ENCODE data around the gene RNF208. TPM values are rescaled to one million over a fixed set of nuclear protein-coding genes. Genes with fewer than 3 reads are reported as not detected.

The RNF208 gene
- total RNA-seq, 4 donors from 2014 or later, result 2.8 to 7.5 (median 5.2) TPM

DNA sequence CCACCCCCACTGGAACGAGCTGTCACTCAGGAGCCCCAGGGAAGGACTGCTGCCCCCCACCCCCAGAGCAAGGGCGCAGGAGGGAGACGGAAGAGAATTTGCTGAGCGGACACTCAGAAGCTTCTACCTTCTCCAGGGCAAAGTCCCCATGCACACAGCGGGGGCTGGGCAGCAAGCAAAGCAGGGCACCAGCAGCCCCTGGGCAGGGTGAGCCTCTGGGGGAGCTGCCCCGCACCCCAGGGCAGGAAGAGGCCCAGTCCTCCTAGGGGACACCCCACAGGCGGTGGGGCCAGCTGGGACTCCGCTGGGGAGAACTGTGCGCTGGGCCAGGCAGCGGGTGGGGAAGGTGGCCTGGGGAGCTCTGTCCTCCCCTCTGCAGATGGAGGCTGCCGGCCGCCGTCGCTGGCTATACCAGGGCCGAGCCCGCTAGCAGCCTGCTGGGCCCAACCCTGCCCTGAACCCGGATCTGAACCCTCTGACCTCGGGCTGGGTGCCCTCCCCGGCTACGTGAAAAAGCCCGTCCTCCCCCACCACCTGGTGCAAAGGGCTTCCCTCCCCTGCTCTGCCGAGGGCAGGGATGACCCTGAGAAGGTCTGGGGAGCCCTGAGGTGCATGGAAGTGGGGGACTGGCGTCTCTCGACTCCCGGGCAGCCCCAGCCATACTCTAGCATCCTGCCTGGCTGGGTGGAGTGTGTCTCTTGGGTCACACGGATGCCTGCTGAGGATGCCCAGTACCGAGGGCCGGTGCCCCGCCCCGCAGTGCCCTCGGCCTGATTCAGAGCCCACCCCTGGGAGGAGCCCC lies 8.1 kb upstream of the RNF208 start:
- WGBS, result 64% methylated on average over 8 of the region's 31 CpGs
- TF ChIP-seq POLR2AphosphoS5 (IDR thresholded peaks at IDR 0.05) (no peak), EP300 (IDR thresholded peaks at IDR 0.05) (no peak), POLR2A (IDR thresholded peaks at IDR 0.05) (no peak)
- TF ChIP-seq, protein P1, sequence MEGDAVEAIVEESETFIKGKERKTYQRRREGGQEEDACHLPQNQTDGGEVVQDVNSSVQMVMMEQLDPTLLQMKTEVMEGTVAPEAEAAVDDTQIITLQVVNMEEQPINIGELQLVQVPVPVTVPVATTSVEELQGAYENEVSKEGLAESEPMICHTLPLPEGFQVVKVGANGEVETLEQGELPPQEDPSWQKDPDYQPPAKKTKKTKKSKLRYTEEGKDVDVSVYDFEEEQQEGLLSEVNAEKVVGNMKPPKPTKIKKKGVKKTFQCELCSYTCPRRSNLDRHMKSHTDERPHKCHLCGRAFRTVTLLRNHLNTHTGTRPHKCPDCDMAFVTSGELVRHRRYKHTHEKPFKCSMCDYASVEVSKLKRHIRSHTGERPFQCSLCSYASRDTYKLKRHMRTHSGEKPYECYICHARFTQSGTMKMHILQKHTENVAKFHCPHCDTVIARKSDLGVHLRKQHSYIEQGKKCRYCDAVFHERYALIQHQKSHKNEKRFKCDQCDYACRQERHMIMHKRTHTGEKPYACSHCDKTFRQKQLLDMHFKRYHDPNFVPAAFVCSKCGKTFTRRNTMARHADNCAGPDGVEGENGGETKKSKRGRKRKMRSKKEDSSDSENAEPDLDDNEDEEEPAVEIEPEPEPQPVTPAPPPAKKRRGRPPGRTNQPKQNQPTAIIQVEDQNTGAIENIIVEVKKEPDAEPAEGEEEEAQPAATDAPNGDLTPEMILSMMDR (IDR thresholded peaks at IDR 0.05), result no peak
- H3K4me3 ChIP-seq, result no peak overlapping the region
- no peak overlapping the region for H3K27ac ChIP-seq
- H3K4me1 ChIP-seq, result peaks cover 28% of the 10 kb centered on the region
- H3K9me3 ChIP-seq, result no peaks in the 10 kb centered on the region
- H3K27me3 ChIP-seq, result peaks cover 70% of the 10 kb centered on the region
- no peak for DNase-seq (ENCODE audit: low spot score in 2 of 2)
- no peaks in the 10 kb centered on the region for H3K36me3 ChIP-seq

DNA sequence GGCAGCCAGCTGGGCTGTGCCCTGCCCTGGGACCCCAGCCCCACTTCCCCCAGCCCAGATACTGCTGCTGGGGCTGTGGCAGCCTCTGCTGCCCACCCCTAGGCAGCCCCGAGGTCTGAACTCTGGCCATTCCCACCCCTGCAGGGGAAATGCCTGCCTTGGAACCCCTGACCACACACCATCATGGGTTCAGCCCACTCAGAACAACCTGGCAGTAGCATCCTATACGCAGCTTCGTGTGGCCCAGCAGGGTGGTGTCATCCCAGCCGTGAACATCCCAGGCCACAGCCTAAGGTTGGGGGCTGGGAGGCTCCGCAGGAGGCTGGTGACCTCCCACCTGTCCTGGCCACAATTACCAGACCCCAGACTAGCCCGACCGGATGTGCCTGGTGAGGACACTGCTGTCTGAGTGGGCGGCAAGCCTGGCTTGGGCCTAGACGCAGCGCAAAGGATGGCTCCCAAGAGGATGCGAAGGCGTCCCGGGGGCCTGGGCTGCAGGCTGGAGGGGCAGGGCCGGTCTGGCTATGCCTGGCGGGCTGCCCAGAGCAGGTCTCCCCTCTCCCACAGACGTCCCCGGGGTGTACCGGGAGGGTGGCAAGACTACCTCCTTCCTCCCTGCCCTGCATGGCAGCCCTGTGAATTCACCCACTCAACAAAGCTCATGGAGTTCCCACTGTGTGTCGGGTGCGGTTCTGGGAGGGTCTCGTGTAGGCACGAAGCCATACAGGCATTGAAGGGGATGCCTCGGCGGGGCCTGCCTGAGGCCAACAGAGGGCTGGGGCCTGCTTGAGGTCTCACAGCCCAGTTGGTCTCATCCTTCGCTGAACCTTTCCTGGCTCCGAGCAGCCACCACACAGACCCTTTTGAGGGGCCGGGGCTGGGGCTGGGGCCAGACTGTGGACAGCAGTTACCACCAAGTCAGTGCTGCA lies 7.2 kb upstream of the RNF208 start:
- DNase-seq (ENCODE audit: low spot score in 2 of 2), result no peak
- WGBS, result 50% methylated on average over 14 of the region's 27 CpGs
- Histone ChIP-seq H3K36me3 (no peaks in the 10 kb centered on the region), H3K27ac (no peak overlapping the region), H3K9me3 (no peaks in the 10 kb centered on the region), H3K4me1 (peaks cover 35% of the 10 kb centered on the region), H3K4me3 (no peak overlapping the region), H3K27me3 (peaks cover 61% of the 10 kb centered on the region)
- TF ChIP-seq, protein P1 (IDR thresholded peaks at IDR 0.05), result no peak
- no peak for TF ChIP-seq POLR2A (IDR thresholded peaks at IDR 0.05)
- no peak for TF ChIP-seq POLR2AphosphoS5 (IDR thresholded peaks at IDR 0.05)
- TF ChIP-seq EP300 (IDR thresholded peaks at IDR 0.05), result no peak

DNA sequence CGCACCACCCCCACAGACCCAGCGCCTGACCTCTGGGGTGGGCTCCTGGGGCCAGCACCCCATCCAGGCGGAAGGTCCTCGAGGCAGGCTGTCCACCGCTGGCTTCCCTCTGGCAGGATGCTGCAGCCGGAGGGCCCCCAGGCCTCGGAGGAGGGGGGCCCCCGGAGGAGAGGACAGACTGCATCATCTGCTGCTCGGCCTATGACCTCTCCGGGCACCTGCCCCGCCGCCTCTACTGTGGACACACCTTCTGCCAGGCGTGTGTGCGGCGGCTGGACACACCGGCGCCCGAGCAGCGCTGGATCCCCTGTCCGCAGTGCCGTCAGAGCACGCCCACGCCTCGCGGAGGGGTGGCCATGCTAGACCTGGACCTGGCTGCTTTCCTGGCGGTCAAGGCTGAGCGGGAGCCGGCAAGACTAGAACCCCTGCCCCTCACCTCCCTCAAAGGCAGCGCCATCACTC lies 6.5 kb upstream of the RNF208 start:
- H3K4me3 ChIP-seq, result no peak overlapping the region
- no peaks in the 10 kb centered on the region for H3K36me3 ChIP-seq
- no peak for DNase-seq (ENCODE audit: low spot score in 2 of 2)
- 56% methylated on average over 16 of the region's 29 CpGs for WGBS
- no peaks in the 10 kb centered on the region for H3K9me3 ChIP-seq
- peaks cover 55% of the 10 kb centered on the region for H3K27me3 ChIP-seq
- H3K27ac ChIP-seq, result no peak overlapping the region
- H3K4me1 ChIP-seq, result peaks cover 40% of the 10 kb centered on the region
- TF ChIP-seq POLR2A (IDR thresholded peaks at IDR 0.05) (no peak), EP300 (IDR thresholded peaks at IDR 0.05) (no peak)
- TF ChIP-seq, protein P1 (IDR thresholded peaks at IDR 0.05), result no peak

DNA sequence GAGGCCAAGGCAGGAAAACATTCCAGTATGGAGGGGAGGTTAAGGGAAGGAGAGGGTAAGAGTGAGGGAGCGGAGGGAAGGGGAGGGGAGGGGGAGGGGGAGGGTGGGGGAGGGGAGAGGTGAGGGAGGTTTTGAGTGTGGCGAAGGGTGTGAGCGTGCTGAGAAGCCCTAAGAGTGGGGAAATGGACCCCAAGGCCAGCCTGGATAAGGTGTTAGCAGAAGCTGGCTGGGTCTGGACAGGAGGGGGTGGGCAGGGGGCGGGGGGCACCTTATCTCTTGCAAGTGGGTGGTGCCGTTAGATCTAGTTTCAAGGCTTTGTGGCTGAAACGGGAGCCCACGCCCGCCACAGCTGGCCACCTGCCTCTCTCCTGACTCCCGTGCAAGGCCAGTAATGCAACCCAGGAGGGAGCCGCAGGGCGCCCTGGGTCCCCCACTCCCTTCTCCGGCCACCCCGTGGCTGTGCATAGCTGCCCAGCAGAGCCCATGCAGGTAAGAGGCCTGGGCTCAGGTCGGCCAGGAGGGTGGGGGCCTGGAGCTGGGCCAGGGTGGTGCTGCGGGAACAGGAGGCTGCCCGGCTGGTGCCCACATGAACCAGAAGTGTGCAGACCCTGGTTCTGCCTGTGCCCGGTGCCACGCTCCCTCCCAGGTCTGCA lies 5.9 kb upstream of the RNF208 start:
- no peak for DNase-seq (ENCODE audit: low spot score in 2 of 2)
- TF ChIP-seq, protein P1 (IDR thresholded peaks at IDR 0.05), result no peak
- TF ChIP-seq POLR2AphosphoS5 (IDR thresholded peaks at IDR 0.05), result no peak
- TF ChIP-seq EP300 (IDR thresholded peaks at IDR 0.05), result no peak
- TF ChIP-seq POLR2A (IDR thresholded peaks at IDR 0.05), result no peak
- Histone ChIP-seq H3K9me3 (no peaks in the 10 kb centered on the region), H3K4me3 (no peak overlapping the region), H3K4me1 (peaks cover 42% of the 10 kb centered on the region), H3K36me3 (no peaks in the 10 kb centered on the region), H3K27ac (no peak overlapping the region), H3K27me3 (peaks cover 49% of the 10 kb centered on the region)
- 34% methylated on average over 12 of the region's 18 CpGs for WGBS
